AG09309 (cell line): ENCODE measurements around the gene FGA.

Experiments
- DNase-seq: peaks from one replicate; pipeline ENCODE4 v3.0.0-alpha.2; 2010; ENCODE audit warnings: low read depth
- H3K4me3 ChIP-seq: 2 replicates; pipeline ENCODE4 v1.5.1; 2011; ENCODE audit warnings: mild to moderate bottlenecking, low read depth, low read length, moderate library complexity; ENCODE audit not compliant: control insufficient read depth
- TF ChIP-seq, protein P1 (sequence below): IDR thresholded peaks from 2 replicates; pipeline ENCODE4 v1.5.1; 2011; ENCODE audit warnings: mild to moderate bottlenecking, low read depth, low read length, inconsistent platforms; ENCODE audit not compliant: insufficient read depth, control insufficient read depth; ENCODE audit errors: missing control alignments

Gene FGA

DNA sequence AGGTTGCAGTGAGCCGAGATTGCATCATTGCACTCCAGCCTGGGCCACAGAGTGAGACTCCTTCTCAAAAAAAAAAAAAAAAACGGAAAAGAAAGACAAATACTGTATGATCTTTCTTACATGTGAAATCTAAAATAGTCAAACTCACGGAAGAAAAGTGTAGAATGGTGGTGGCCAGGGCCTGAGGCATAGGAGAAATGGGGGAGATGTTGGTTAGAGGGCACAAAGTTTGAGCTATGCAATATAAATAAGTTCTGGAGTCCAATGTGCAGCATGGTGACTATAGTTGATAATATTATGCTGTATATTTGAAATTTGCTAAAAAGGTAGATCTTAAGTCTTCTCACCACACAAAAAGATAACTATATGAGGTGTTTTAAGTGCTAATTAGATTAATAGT is 1.3 kb upstream of the FGA start:
- H3K4me3 ChIP-seq: no peak overlapping the region
- TF ChIP-seq, protein P1, sequence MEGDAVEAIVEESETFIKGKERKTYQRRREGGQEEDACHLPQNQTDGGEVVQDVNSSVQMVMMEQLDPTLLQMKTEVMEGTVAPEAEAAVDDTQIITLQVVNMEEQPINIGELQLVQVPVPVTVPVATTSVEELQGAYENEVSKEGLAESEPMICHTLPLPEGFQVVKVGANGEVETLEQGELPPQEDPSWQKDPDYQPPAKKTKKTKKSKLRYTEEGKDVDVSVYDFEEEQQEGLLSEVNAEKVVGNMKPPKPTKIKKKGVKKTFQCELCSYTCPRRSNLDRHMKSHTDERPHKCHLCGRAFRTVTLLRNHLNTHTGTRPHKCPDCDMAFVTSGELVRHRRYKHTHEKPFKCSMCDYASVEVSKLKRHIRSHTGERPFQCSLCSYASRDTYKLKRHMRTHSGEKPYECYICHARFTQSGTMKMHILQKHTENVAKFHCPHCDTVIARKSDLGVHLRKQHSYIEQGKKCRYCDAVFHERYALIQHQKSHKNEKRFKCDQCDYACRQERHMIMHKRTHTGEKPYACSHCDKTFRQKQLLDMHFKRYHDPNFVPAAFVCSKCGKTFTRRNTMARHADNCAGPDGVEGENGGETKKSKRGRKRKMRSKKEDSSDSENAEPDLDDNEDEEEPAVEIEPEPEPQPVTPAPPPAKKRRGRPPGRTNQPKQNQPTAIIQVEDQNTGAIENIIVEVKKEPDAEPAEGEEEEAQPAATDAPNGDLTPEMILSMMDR: no peak
- DNase-seq: no peak

DNA sequence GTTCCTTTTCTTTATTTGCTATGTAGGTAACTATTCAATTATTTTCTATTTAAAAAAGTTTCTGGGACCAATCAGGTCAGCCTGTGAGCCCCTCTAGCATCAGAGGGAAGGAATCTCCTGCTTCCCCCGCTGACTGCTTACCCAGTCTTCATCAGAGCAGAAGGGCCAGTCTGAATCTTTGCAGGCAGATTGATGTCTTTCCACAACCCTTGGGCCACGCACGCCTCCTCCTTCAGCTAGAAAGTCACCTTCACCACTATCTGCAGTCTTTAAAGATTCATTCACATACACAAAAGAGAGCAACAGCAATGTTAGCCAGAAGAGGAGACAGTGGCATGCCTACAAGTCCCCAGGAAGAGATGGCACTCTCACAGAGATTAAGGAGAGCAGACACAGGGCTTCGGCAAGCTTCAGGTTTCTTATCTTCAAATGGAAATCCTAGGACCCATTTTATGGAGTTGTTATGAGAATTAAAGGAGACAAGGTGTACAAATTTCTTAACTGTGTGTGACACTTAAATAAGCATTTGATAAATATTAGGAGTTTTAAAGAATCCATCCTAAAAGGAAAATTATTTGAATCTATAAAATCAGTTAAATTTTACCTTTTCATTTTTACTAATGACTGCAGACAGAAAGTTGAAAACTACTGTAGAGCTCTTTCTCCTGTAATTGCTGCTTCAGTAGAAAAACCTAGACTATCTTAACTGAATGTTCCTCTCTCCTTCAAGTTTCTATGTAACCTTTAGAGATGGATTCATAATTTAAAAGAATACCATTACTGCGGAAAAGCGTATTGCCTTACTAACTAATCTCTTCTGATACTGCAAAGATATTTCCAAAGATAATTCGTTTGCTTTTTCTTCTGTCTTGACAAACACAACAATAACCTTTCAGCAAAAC is 995 bp downstream of the FGA start:
- TF ChIP-seq, protein P1: no peak
- no peak for DNase-seq
- H3K4me3 ChIP-seq: no peak overlapping the region

DNA sequence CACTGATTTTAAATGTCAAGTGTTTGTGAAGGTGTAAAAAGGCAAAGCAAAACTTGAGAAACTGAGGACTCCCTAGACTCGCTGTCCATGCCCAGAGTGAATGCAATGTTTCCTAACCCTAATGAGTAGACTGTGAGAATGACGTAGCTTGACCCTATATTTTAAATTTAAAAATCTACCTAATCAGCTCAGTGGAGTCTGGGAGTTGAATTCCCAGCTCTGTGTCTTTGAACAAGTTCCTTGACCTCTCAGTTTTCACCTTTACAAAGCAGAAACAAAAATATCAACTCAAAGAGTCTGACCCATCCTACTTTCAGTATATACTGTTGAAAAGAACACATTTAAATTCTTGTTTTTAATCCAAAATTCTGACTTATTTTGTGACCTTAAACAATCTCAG is 2.3 kb downstream of the FGA start:
- H3K4me3 ChIP-seq: no peak overlapping the region
- DNase-seq: no peak
- TF ChIP-seq, protein P1: no peak

DNA sequence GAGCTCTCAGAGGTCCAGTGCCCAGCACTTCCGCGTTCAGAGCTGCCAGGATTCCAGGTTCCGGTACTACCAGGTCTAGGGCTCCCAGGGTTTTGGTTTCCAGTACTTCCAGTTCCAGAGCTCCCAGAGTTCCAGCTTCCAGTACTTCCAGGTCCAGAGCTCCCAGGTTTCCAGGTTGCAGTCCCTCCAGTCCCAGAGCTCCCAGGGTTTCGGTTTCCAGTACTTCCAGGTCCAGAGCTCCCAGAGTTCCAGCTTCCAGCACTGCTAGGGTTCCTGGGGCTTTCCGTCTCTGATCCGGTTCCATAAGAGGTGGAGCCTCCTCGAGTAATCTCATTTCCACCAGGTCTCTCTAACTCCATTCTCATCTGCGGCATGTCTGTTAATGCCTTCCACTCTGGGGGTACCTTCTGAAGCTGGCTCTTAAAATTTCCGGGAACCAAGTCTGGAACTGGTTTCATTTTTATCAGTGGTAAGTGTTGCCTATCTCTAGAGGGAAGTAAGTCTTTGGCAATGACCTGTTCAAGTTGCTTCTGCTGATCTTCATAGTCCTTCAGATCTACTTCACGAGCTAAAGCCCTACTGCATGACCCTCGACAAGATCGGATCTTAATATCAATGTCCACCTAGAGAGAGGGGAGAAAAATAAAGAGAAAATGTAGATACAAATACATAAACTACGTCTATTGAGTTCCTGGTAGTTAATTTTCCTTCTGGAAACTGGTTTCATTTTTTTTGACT is 4.1 kb downstream of the FGA start:
- H3K4me3 ChIP-seq: no peak overlapping the region
- TF ChIP-seq, protein P1: no peak
- no peak for DNase-seq

DNA sequence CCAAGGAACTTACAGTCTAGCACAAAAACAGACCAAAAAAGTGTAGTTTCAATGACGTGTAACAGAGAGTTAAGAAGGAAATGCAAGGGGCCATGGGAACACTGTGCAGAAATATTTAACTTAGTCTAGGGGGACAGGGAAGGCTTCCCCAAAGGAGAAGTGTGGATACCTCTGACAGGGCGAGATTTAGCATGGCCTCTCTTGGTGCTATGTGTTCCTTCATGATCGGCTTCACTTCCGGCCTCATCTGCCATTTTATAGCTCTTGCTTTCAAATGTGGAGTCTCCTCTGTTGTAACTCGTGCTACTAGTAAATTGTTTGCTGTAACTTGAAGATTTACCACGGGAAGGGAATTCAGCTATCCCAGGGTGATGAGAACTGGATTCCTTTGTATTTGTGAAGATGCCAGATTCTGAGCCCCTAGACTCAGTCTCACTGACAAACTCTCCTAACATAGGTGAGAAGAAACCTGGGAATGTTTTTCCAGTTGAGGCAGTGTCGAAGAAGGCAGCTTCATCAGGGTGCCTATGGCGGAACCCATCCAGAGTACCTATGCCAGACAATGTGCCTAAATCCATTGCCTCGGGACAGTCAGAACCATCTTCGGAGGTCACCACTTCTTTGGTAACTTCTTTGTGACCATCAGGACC is 5.0 kb downstream of the FGA start:
- TF ChIP-seq, protein P1: no peak
- DNase-seq: no peak
- H3K4me3 ChIP-seq: no peak overlapping the region

DNA sequence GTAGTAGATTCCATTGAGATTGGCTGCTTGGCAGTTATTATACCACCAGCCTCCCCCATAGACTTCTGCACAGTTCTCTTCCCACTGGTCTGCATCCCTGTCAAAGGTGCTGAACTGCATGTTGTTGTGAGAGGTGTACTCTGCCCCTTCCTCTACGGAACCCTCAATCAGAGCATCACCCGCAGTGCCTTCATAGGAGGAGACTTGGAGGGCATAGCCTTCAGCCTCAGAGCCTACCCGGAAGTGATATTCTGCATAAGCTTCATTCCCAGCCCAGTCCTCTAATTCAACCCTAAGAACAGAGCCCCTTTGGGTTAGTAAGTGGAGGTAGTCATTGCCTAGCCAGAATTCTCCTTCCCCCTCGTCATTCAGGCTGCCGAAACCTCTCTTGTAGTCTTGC is 6.3 kb downstream of the FGA start:
- no peak overlapping the region for H3K4me3 ChIP-seq
- TF ChIP-seq, protein P1: no peak
- DNase-seq: no peak
